Measurements from ENCODE around the gene PHACTR1.

The PHACTR1 gene

DNA sequence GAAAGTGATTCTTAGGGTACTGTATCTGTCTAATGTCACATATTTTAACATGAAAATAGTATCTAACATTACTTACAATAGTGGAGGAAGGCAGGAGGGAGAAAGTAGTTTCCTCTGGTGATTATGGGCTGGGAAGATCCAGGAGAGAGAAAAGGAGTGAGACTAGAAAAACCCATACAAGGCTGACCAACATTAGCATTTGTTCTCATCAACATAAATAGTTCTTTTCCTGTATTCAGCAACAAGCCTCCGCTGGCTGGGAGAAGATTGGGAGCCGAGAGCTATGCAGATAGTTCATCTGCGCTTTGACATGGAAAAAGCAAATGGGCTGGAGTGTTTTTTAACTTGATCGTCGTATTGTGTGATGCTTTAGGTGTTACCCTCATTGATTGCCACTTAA, 239.4 kb downstream of the PHACTR1 start:
- no peak for DNase-seq (ENCODE audit: low read depth)

GRCh38 chr6:12956991-12957320, 240.4 kb downstream of the PHACTR1 start:
- DNase-seq (ENCODE audit: low read depth): no peak

GRCh38 chr6:12957321-12958051, 240.9 kb downstream of the PHACTR1 start:
- DNase-seq (ENCODE audit: low read depth): no peak

DNA sequence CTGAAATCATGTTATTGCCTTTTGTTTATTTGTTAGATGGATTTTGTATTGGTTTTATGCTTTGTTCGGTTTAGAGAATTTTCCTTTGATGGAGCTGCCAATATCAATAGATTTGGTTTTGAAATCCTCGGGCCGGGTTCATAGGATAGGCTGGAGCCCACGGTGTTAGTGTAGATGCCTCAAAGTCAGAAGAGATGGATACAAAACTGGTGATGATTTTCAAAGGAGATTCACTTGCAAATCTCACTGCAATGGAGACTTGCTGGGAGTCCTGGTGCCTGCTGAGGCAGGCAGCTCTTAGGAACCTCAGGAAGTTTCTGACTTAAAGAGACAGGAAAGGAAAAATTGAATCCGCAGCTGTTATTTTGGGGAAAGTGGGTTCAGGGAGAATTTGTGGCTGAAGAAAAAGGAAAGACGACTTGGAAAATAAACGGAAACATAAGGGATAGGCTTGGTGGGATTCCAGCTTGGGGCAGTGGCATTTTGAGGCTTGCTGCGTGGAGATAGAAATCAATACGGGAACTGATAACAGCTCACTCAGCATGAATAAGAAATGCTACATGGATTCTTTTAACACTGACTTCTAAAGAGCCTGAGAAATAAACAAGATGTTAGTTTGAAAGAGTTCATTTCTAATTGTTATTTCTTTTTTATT, 241.6 kb downstream of the PHACTR1 start:
- no peak for DNase-seq (ENCODE audit: low read depth)

DNA sequence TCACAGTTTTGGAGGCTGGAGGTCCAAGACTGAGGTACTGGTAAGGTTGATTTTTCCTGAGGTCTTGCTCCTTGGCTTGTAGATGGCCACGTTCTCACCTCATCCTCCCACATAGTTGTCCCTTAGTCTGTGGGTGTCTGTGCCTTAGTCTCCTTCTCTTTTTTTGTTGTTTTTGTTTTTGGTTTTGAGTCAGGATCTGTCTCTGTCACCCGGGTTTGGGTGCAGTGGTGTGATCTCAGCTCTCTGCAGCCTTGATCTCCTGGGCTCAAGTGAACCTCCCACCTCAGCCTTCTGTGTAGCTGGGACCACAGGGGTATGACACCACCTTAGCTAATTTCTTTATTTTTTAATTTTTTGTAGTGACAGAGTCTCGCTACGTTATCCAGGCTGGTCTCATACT, 245.2 kb downstream of the PHACTR1 start:
- no peak for DNase-seq (ENCODE audit: low read depth)

DNA sequence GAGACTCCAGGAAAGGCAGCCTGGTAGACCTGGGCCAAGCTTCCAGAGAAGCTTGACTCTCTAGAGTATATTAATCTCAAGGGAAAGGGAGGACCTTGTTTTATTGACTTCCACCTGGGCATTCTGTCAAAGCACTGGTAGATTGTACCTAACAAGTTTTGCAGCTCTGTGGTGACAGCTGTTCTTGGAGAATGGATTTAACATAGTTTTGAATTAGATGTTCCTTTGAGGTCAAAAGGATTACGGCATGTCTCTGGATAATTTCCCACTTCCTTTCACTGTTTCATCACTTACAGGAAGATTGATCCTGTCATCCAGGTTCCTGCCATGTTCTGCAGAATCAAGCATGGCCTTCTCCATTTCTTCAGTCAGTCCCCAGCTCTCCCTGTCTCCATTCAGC, 246.0 kb downstream of the PHACTR1 start:
- peak; percentile 59 for DNase-seq (ENCODE audit: low read depth)

DNA sequence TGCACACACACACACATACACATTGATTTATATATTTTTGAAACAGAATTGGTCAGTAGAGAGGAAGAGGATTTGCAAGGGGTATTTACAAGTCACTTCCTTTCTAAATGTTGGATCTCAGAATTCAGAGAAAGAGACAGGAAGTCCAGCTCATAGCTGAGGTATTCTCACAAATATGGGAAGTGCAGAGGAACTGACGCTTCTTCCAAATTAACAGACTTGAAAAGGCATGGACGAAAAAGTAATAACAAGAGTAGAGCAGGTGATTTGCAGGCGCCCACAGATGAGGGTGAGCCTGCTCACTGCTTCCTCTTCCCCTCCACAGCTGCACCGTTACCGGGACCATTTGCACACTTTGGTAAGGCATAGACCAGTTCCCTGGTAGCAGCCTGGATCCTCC, 246.4 kb downstream of the PHACTR1 start:
- DNase-seq (ENCODE audit: low read depth): no peak

GRCh38 chr6:12963567-12963966, 247.0 kb downstream of the PHACTR1 start:
- DNase-seq (ENCODE audit: low read depth): no peak

DNA sequence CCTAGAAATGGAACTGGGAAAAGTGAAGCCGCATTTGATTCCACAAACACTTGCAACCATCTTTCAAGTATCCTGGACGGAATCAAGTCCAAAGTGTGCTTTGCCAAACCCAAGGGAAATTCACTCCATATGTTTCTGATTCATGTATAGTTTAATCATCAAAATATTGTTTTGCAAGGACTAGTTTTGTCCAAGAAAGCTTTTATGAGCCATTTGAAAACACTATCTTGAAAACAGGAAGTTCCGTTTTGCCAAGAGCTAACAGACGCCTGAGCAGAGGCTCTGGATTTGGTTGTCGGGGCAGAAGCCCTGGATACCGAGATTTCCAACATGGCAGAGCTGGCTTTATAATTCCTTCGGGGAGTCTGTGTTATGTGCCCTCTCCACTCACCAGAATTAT, 251.1 kb downstream of the PHACTR1 start:
- DNase-seq (ENCODE audit: low read depth): peak; percentile 72

GRCh38 chr6:12968290-12968689, 251.7 kb downstream of the PHACTR1 start:
- DNase-seq (ENCODE audit: low read depth): no peak

DNA sequence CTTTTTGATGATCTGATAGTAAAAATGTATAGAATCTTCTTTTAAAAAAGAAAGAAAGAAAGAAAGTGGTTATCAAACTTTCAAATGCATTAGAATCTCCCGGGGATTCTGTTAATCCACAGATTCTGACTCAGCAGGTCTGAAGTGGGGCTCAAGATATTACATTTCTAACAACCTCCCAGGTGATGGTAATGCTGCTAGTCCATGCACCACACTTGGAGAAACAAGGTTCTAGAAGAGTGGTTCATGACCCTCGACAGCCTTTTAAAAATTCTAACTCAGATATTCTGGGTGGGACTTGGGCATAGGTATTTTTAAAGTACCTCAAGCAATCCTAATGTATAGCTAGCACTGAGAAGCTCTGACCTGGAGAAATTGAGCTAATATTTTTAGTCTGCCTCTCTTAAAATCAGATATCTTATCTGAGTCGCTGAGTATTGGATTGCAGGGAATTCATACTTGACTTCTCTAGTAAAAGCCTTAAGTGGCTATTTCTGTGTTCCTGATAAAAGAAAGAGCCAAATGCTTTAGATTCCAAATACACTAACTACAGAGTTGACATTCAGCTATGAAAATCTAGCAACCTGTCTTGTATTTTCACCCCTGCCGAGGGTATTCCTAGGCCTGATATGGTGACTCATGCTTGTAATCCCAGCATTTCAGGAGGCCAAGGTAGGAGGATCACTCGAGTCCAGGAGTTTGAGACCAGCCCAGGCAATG, 252.4 kb downstream of the PHACTR1 start:
- no peak for DNase-seq (ENCODE audit: low read depth)

DNA sequence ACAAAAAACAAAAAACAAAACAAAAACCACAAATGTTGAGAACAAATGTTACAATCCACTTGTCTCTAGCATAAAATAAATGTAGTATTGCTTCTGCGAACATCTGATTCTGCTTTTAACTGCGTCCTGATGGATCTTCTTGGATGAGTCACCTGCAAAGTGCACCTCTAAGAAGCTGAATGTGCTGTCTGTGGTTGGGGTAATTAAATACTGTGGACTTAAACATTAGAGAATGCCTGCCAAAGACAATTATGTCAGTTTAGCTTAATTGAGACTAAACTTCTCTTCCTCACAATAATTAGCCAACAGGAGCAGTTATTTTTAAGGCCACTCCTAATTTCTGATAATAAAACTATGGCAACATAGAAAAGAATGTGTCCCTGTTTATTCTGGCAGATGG, 253.4 kb downstream of the PHACTR1 start:
- DNase-seq (ENCODE audit: low read depth): no peak

GRCh38 chr6:12973386-12973785, 256.8 kb downstream of the PHACTR1 start:
- no peak for DNase-seq (ENCODE audit: low read depth)

- DNase-seq (ENCODE audit: low read depth): no peak
These were observed 258.0 kb downstream of the PHACTR1 start for GRCh38 chr6:12974551-12974950.

DNA sequence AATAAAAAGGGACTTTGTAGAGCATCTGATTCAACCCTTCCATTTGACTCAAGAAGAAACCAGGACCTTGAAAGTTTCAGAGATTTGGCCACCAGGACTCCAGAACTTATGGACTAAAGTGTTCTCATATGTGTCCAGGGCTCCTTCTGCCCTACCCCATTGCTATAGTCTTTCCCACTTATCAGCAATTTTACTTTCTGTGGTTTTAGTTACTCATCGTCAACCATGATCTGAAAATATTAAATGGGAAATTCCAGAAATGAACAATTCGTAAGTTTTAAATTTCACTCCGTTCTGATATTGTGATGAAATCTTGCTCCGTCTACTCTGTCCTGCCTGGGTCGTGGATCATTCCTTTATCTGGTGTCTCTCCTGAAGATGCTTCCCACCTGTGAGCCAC, 259.8 kb downstream of the PHACTR1 start:
- no peak for DNase-seq (ENCODE audit: low read depth)

DNA sequence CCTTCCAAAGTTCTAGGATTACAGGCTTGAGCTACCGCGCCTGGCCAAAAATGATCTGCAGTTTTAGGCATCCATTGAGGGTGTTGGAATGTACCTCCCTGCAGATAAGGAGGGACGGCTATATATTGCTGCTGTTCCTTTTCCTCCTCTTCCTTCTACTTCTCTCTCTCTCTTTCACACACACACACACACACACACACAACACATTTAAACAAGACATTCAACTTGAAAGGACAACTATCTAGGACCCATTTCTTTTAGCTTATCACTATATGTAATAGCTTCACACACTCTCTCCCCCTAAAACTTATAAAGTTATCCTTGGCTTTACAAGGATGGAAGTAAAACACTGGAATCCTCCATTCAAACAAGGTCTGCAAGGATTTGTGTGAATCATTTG, 260.6 kb downstream of the PHACTR1 start:
- DNase-seq (ENCODE audit: low read depth): no peak

- no peak for DNase-seq (ENCODE audit: low read depth)
These were observed 261.2 kb downstream of the PHACTR1 start for GRCh38 chr6:12977806-12978205.

DNA sequence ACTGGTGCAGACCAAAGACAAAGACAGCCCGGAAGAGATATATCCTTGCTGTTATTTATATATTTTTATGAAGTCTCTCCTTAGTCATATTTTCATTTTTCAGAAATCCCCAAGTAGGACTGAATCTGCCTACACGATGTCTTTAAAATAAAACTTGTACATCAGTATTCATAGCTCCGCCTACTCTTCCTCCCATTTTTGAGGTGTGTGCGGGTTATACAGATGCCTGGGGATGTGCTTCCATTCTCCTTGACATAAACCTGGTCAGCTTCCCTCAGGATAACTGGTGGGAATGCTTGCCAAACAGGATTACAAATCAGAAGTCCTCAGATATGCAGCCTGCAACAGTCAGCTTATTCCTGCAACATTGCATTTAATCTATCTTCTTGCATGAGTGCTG, 264.2 kb downstream of the PHACTR1 start:
- DNase-seq (ENCODE audit: low read depth): no peak

- DNase-seq (ENCODE audit: low read depth): no peak
These were observed 268.2 kb downstream of the PHACTR1 start for GRCh38 chr6:12984776-12985175.

DNA sequence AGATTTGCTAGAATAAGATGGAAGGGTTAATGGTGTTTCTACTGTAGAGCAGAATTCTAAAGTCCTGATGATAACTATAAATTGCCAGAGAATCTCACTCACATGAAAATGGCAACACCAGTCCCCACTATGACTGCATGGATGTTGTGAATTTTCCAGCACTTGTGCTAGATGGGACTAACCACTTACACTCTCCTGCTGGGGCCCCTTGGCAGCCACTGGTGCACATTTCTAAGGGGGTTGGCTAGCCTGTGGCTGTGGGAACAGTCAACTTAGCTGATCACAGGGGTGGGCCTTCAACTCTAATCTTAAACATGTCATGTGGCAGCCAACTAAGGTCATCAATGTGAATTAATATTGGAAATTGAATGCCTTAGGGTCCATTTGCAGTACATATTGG, 271.2 kb downstream of the PHACTR1 start:
- DNase-seq (ENCODE audit: low read depth): no peak

GRCh38 chr6:12990162-12990561, 273.6 kb downstream of the PHACTR1 start:
- DNase-seq (ENCODE audit: low read depth): no peak

DNA sequence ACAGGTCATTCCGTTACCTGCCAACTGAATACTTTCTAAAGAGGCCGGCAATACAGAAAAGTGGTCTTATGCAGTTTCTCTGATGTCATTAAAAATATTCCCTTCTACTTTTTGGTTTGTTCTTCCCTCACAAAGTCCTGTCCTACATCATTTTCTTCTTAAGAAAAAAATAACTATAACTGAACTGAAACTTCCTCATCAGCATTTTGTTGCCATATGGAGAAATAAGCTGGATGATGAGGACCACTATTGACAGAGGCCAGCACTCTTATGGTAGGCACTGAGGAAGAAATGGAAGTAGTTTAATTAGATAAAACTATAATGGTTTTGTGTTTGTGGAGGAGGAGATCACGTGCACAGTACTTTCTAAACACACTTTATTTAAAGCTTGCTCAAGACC, 274.9 kb downstream of the PHACTR1 start:
- DNase-seq (ENCODE audit: low read depth): no peak

DNA sequence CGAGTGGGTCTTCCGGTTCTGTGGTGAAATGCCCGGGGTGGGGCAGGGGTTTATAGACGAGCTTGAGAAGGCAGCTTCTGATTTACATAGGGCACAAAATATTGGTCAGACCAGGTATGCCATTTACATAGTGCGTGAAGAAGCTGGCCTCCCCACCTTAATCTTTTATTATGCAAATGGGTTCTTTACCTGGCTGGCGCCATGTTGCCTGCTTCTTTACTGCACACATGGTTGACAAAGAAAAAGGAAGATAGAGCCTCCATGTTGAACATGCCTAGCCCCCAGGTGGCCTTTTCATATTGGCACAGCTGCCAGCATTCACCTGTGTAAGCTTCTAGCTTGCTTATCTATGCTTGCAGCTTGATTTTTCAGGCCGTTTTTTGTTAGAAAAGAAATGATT, 276.2 kb downstream of the PHACTR1 start:
- DNase-seq (ENCODE audit: low read depth): no peak
